Parathyroid adenoma (tissue), 2 donors: ENCODE measurements around the gene ARHGAP6.

Source experiments
- H2AFZ ChIP-seq: fragments of 300-600 bp; sonication (generic); one replicate; pipeline ENCODE4 v1.7.0; 2017; ENCODE audit warnings: antibody characterized with exemption, mild to moderate bottlenecking
- H3K27ac ChIP-seq: fragments of 300-600 bp; sonication (generic); one replicate; pipeline ENCODE4 v1.7.0; 2017
- H3K27me3 ChIP-seq: fragments of 300-600 bp; sonication (generic); one replicate; pipeline ENCODE4 v1.7.0; 2017; ENCODE audit warnings: low read length; ENCODE audit not compliant: control insufficient read depth, insufficient read depth
- H3K36me3 ChIP-seq: fragments of 300-600 bp; sonication (generic); one replicate; pipeline ENCODE4 v1.7.0; 2017; ENCODE audit warnings: low read length; ENCODE audit not compliant: control insufficient read depth, insufficient read depth
- H3K4me1 ChIP-seq: fragments of 300-600 bp; sonication (generic); one replicate; pipeline ENCODE4 v1.7.0; 2017; ENCODE audit warnings: control low read depth
- H3K4me2 ChIP-seq: fragments of 300-600 bp; sonication (generic); one replicate; pipeline ENCODE4 v1.7.0; 2017; ENCODE audit warnings: low read length
- H3K4me3 ChIP-seq: fragments of 300-600 bp; sonication (generic); one replicate; pipeline ENCODE4 v1.7.0; 2017; ENCODE audit warnings: low read depth, low read length
- H3K79me2 ChIP-seq: fragments of 300-600 bp; sonication (generic); one replicate; pipeline ENCODE4 v1.7.0; 2017; ENCODE audit warnings: control low read depth
- H3K9ac ChIP-seq: fragments of 300-600 bp; sonication (generic); one replicate; pipeline ENCODE4 v1.7.0; 2017; ENCODE audit warnings: mild to moderate bottlenecking
- H3K9me3 ChIP-seq: fragments of 300-600 bp; sonication (generic); one replicate; pipeline ENCODE4 v1.7.0; 2017; ENCODE audit warnings: low read length; ENCODE audit not compliant: control insufficient read depth
- CTCF ChIP-seq: fragments of 300-600 bp; sonication (generic); IDR thresholded peaks from one replicate; pipeline ENCODE4 v1.7.0; 2017; ENCODE audit warnings: antibody characterized with exemption, mild to moderate bottlenecking
- donor health status: primary hyperparathyroidism.

ARHGAP6 gene

GRCh38 chrX:11437642-11438379, 227.9 kb downstream of the ARHGAP6 start:
- no peaks in the 10 kb centered on the region for H3K27me3 ChIP-seq
- H3K79me2 ChIP-seq: no peaks in the 10 kb centered on the region
- H2AFZ ChIP-seq: no peak overlapping the region
- no peak overlapping the region for H3K4me3 ChIP-seq
- H3K4me2 ChIP-seq: no peak overlapping the region
- TF ChIP-seq CTCF: no peak
- no peak overlapping the region for H3K9ac ChIP-seq
- H3K27ac ChIP-seq: no peak overlapping the region
- no peaks in the 10 kb centered on the region for H3K36me3 ChIP-seq
- H3K9me3 ChIP-seq: no peaks in the 10 kb centered on the region
- H3K4me1 ChIP-seq: no peaks in the 10 kb centered on the region

- H3K9ac ChIP-seq: no peak overlapping the region
- H3K9me3 ChIP-seq: no peaks in the 10 kb centered on the region
- no peak overlapping the region for H3K4me3 ChIP-seq
- no peaks in the 10 kb centered on the region for H3K36me3 ChIP-seq
- no peaks in the 10 kb centered on the region for H3K4me1 ChIP-seq
- no peak overlapping the region for H3K4me2 ChIP-seq
- H3K79me2 ChIP-seq: no peaks in the 10 kb centered on the region
- no peak overlapping the region for H2AFZ ChIP-seq
- no peaks in the 10 kb centered on the region for H3K27me3 ChIP-seq
- H3K27ac ChIP-seq: no peak overlapping the region
- TF ChIP-seq CTCF: no peak
Observed at GRCh38 chrX:11435568-11435967, 230.2 kb downstream of the ARHGAP6 start.

- Histone ChIP-seq H3K27me3 (no peaks in the 10 kb centered on the region), H3K27ac (no peak overlapping the region), H3K4me3 (no peak overlapping the region), H3K79me2 (no peaks in the 10 kb centered on the region), H3K9ac (no peak overlapping the region), H2AFZ (no peak overlapping the region), H3K4me1 (no peaks in the 10 kb centered on the region), H3K4me2 (no peak overlapping the region), H3K36me3 (no peaks in the 10 kb centered on the region), H3K9me3 (no peaks in the 10 kb centered on the region)
- no peak for TF ChIP-seq CTCF
Observed at GRCh38 chrX:11434607-11435006, 231.1 kb downstream of the ARHGAP6 start.

- Histone ChIP-seq H3K4me2 (no peak overlapping the region), H3K27me3 (no peaks in the 10 kb centered on the region), H2AFZ (no peak overlapping the region), H3K9me3 (no peaks in the 10 kb centered on the region), H3K9ac (no peak overlapping the region), H3K79me2 (no peaks in the 10 kb centered on the region), H3K27ac (no peak overlapping the region), H3K4me3 (no peak overlapping the region), H3K4me1 (no peaks in the 10 kb centered on the region), H3K36me3 (no peaks in the 10 kb centered on the region)
- TF ChIP-seq CTCF: no peak
Observed at GRCh38 chrX:11431786-11432185, 233.9 kb downstream of the ARHGAP6 start.

- no peak overlapping the region for H3K4me2 ChIP-seq
- no peaks in the 10 kb centered on the region for H3K9me3 ChIP-seq
- no peaks in the 10 kb centered on the region for H3K27me3 ChIP-seq
- H3K36me3 ChIP-seq: no peaks in the 10 kb centered on the region
- TF ChIP-seq CTCF: no peak
- no peak overlapping the region for H3K27ac ChIP-seq
- no peak overlapping the region for H3K4me3 ChIP-seq
- no peak overlapping the region for H2AFZ ChIP-seq
- no peaks in the 10 kb centered on the region for H3K79me2 ChIP-seq
- no peak overlapping the region for H3K9ac ChIP-seq
- no peaks in the 10 kb centered on the region for H3K4me1 ChIP-seq
Observed at GRCh38 chrX:11430271-11430670, 235.4 kb downstream of the ARHGAP6 start.
